NT2/D1 (cell line): ENCODE measurements around the gene WSB2.

Experiments
- DNase-seq: peaks from one replicate; pipeline ENCODE4 v3.0.0-alpha.2; 2011; ENCODE audit warnings: low read depth, low spot score
- H3K27me3 ChIP-seq: 2 replicates; pipeline ENCODE4 v1.6.0; 2011; ENCODE audit warnings: mild to moderate bottlenecking; ENCODE audit not compliant: insufficient read length, insufficient read depth
- H3K36me3 ChIP-seq: 2 replicates; pipeline ENCODE4 v1.6.1; 2011; ENCODE audit warnings: mild to moderate bottlenecking, low read length, mixed read lengths; ENCODE audit not compliant: insufficient read depth, insufficient read length
- H3K4me1 ChIP-seq: 2 replicates; pipeline ENCODE4 v1.5.1; 2011; ENCODE audit not compliant: insufficient read depth, insufficient read length
- H3K4me3 ChIP-seq: 2 replicates; pipeline ENCODE4 v1.5.1; 2011; ENCODE audit warnings: low read depth; ENCODE audit not compliant: insufficient read length
- H3K9ac ChIP-seq: 2 replicates; pipeline ENCODE4 v1.6.0; 2011; ENCODE audit warnings: low read depth; ENCODE audit not compliant: insufficient read length
- H3K9me3 ChIP-seq: 2 replicates; pipeline ENCODE4 v1.5.1; 2011; ENCODE audit warnings: mild to moderate bottlenecking, low read length; ENCODE audit not compliant: insufficient read depth
- SUZ12 ChIP-seq: IDR thresholded peaks from 2 replicates; pipeline ENCODE4 v1.6.1; 2011; ENCODE audit not compliant: insufficient read length, insufficient read depth; ENCODE audit errors: extremely low read depth
- YY1 ChIP-seq: IDR thresholded peaks from 2 replicates; pipeline ENCODE4 v1.6.1; 2011; ENCODE audit not compliant: insufficient read length, insufficient read depth
- ZNF274 ChIP-seq: IDR thresholded peaks from 2 replicates; pipeline ENCODE4 v1.6.1; 2011; ENCODE audit warnings: mild to moderate bottlenecking, low read depth, low read length

Gene WSB2

GRCh38 chr12:118042091-118042490, 18.9 kb downstream of the WSB2 start:
- H3K9me3 ChIP-seq = no peaks in the 10 kb centered on the region
- H3K36me3 ChIP-seq = peaks cover 79% of the 10 kb centered on the region
- no peak for TF ChIP-seq SUZ12
- TF ChIP-seq ZNF274 = no peak
- no peak for TF ChIP-seq YY1
- DNase-seq = no peak
- no peak overlapping the region for H3K9ac ChIP-seq
- H3K27me3 ChIP-seq = no peaks in the 10 kb centered on the region
- no peak overlapping the region for H3K4me3 ChIP-seq
- no peaks in the 10 kb centered on the region for H3K4me1 ChIP-seq

- DNase-seq = no peak
- no peak overlapping the region for H3K9ac ChIP-seq
- H3K4me3 ChIP-seq = no peak overlapping the region
- peaks cover 90% of the 10 kb centered on the region for H3K36me3 ChIP-seq
- peaks cover 4% of the 10 kb centered on the region for H3K4me1 ChIP-seq
- H3K27me3 ChIP-seq = no peaks in the 10 kb centered on the region
- no peaks in the 10 kb centered on the region for H3K9me3 ChIP-seq
- TF ChIP-seq SUZ12 (no peak), ZNF274 (no peak), YY1 (no peak)
Measured at GRCh38 chr12:118038137-118038536, 22.8 kb downstream of the WSB2 start.

- Histone ChIP-seq H3K36me3 (peaks cover 90% of the 10 kb centered on the region), H3K4me3 (no peak overlapping the region), H3K9ac (no peak overlapping the region), H3K4me1 (peaks cover 4% of the 10 kb centered on the region), H3K27me3 (no peaks in the 10 kb centered on the region), H3K9me3 (no peaks in the 10 kb centered on the region)
- no peak for DNase-seq
- TF ChIP-seq ZNF274 (no peak), YY1 (no peak), SUZ12 (no peak)
Measured at GRCh38 chr12:118036672-118037411, 24.1 kb downstream of the WSB2 start.

- H3K36me3 ChIP-seq = peaks cover 93% of the 10 kb centered on the region
- no peak overlapping the region for H3K9ac ChIP-seq
- H3K27me3 ChIP-seq = no peaks in the 10 kb centered on the region
- DNase-seq = no peak
- H3K4me3 ChIP-seq = no peak overlapping the region
- TF ChIP-seq YY1 (no peak), ZNF274 (no peak), SUZ12 (no peak)
- H3K9me3 ChIP-seq = no peaks in the 10 kb centered on the region
- H3K4me1 ChIP-seq = peaks cover 4% of the 10 kb centered on the region
Measured at GRCh38 chr12:118035190-118036041, 25.6 kb downstream of the WSB2 start.

- TF ChIP-seq YY1 (no peak), ZNF274 (no peak), SUZ12 (no peak)
- Histone ChIP-seq H3K27me3 (no peaks in the 10 kb centered on the region), H3K36me3 (peaks cover 95% of the 10 kb centered on the region), H3K9ac (no peak overlapping the region), H3K4me1 (peaks cover 4% of the 10 kb centered on the region), H3K4me3 (no peak overlapping the region), H3K9me3 (no peaks in the 10 kb centered on the region)
- DNase-seq = no peak
Measured at GRCh38 chr12:118034429-118035189, 26.4 kb downstream of the WSB2 start.

GRCh38 chr12:118033902-118034301, 27.1 kb downstream of the WSB2 start:
- no peak for DNase-seq
- peaks cover 96% of the 10 kb centered on the region for H3K36me3 ChIP-seq
- H3K9me3 ChIP-seq = no peaks in the 10 kb centered on the region
- TF ChIP-seq YY1 (no peak), SUZ12 (no peak), ZNF274 (no peak)
- H3K9ac ChIP-seq = no peak overlapping the region
- no peaks in the 10 kb centered on the region for H3K27me3 ChIP-seq
- peaks cover 4% of the 10 kb centered on the region for H3K4me1 ChIP-seq
- H3K4me3 ChIP-seq = no peak overlapping the region
